CD4-positive, alpha-beta T cell treated with Interleukin-4 for 4 hours (primary cell): Measurements from ENCODE around the gene UST.
"Not testable (repeated sequence)": the region's sequence is repeated elsewhere in the genome, so short reads cannot be mapped to it uniquely, and the experiment has no call there.

Experiments
- DNase-seq: peaks from one replicate; pipeline ENCODE4 v3.0.0-alpha.2; 2020

Gene UST

DNA sequence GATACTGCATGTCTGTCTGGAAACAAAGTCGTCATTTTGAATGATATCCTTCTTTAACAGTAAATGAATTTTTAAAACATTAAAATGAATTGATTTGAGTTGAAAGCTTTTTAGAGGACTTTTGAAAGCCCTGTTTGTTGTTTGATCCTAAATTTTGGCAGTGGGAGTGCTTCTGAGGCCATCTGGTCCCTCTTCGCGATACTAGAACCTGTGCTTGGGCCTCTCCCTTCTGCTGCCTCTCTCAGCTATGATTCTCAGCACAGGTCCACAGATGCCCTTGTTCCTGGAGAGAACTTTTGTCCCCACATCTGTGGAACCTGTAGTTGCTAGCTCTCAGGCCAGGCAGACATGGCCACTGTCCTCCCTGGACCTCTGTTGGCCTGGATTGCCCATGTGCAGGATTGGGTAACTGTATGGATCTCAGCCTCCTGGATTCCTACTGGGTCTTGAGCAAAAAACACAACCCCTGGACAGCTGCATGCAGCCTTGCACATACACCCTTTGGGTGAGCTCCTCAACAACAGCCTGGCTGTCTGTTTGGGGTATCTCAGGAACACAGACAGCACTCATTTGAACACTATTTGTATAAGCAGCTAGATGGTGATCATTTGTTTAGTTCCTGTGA, 21.9 kb downstream of the UST start:
- no peak for DNase-seq

DNA sequence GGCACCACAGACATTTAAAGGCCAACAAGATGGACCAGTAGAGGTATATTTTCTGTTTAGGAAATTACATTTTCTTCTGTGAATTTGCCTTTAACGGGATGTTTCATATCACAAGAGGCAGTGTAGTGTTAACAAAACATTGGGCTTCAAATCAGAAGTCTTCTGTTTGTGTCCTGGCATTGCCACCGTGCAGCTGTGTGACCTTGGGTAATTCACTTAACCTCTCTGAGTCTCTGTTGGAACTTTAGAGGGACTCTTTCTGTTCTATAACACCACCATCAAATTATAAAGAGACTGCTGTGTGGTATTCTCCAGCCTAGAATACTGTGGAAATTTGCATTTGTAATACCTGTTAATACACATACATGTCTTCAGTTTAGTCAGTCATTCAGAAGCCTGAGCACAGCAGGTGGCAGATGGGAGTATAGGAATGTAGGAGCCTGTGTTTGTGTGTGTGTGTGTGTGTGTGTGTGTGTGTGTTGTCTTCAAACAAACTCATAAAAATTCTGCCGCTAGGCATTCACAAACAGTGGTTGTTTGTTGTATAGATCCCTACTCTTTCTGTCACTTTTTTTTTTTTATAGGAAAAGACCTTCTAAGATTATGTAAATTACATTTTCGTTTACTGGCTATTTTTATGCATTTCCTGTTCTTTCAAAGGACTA, 22.6 kb downstream of the UST start:
- DNase-seq: no peak

DNA sequence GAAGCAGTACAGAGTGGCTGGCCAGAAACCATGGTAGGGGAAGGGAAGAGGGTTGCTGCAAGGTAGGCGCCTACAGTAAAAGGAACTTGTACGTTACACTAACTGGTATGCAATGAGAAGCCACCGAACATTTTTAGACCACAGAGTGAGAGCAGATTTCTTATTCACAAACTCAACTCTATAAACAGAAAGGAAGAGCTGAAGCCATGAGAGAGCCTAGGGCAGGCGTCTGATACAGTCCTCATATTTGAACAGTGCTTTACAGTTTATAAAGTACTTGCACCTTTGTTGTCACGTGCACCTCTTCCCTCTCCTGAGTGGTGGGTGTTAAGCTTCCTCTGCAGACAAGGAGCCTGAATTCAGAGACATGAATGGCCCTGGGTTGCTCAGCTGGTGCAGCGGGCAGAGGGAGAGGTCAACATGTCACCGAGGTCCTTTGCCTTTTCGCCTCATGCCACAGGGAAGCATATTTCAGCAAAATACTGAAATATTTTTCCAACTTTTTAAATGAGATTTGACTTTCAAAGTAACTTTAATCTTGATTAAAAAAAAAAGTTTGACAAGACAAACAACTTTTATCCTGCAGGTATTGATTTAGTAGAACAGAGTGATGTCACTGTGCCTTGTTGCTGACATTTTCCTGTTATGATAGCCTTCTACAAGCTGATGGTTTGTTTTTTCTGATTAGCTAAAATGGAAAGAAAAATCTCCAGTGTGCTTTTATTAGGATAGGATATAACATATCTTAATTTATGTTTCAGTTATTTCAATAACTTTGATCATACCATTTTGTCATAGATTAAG, 23.8 kb downstream of the UST start:
- DNase-seq: no peak

DNA sequence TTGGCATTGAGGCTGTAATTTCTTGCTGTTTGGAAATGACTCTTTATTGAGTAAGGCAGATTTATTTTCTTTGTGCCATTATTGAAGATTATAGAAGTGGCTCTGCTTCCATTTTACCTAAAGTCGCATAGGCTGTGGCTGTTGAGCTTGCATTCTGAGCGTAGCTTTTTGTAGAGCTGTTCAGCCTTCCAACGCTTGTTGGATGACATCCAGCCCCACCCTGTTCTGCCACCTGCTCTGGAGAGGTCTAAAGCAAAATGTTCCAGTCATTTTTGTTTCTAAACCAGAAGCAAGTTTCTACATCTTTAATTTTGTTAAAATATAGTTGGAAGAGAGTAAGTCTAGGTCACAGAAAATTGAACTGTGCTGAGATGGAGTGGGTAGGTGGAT, 24.4 kb downstream of the UST start:
- no peak for DNase-seq

DNA sequence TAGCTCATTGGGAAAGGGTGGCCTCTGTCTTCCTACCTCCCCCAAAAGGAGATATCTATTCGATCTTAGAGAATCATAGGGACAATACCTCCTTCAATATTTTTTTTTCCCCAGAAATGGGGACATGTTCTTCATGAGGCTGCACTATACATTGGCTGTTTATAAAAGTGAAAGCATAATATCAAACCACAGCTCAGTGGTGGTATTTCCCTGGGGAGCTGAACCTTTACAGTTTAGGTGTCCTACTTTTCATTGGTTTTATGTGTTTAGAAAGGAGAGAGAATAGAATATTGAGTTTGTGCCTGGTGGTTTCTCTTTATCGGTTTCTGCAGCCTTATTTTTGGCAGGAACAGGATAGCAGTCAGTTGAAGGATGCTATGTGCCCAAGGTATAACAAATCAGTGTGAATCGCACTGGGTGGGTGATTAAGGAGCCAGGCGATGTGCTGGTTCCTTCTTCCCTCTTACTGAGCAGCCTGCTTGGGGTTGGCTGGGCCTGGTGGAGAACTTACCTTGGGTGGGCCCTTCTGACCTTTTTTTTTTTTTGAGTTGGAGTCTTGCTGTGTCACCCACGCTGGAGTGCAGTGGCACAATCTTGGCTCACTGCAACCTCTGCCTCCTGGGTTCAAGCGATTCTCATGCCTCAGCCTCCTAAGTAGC, 25.2 kb downstream of the UST start:
- DNase-seq: no peak

DNA sequence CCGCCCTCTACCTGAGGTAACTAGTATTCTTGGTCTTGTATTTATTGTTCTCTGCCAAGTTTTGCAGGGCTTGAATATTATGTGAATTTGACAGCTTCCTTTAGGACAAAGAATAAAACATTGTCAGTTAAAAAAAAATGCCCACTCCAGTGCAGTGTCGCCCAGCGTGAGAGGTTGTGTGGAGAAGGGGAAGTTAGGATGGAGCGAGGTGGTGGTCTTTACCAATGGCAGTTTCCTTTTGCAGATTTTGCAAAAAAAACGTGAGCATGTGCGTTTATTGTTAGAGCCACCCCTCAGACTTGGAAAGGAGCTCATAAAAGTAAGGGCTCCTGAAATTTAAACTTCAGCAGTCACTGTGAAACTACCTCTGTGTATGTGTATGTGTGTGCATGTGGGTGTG, 28.3 kb downstream of the UST start:
- no peak for DNase-seq

DNA sequence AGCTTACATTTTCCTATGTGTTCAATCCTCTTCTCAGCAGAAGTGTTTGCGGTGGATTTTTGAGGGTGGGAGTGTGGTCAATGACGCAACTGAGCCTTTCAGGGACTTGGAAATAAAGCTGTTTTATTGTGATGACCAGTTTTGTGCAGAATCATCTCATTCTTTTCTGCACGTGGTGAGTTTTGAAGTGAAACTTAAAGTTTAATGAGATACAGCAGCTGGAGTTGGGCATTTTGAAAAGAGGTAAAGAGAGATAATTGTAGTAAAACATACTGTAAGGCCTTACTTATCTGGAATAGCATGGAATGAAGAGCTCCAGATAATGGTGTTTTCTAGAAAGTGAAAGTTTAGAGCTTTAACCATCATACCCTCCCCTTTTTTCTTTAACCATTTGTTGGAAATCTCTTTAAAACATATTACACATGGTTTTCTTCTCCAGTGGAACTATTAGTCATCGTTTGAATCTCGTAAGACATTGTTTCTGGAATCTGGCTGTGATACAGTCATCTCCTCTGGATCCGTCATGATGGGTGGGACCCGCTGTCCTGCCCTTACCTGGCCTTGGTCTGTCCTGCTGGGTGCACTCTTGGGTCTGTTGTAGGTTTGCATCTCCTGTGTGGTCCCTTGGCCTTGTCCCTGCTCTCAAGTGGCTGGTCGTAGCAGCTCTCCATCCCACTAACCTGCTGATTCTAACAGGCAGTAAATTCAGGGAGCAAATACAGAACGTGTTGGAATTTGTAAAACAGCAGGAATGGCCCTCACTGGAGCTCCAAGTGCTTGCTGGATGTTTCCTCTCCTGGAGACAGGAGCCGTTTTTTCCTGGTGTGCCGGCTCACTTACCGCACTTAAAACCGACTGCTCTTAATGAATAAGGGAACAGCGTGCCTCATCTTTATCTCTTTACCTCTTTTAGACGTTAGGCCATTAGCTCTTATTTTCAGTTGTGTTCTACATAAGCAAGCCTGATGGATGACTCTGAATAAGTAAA, 29.8 kb downstream of the UST start:
- DNase-seq: no peak

DNA sequence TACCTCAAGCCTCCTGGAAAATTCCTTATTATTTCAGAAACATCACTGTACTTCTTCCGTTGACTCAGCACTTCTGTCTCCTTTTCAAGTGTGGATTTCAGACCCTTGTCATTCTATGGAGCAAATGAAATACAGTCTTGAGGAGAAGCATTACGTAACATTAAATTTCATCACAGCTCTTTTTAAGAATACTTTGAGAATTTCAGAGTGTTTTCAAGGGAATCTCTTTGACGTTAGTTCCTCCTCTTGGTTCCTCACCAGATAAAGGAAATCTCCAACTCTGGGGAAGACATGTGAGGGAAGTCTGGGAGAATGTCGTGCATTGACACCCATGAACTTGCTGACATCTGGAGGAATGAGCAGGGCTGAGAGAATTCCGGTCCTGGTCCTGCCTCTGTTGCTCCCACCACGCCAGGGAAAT, 32.3 kb downstream of the UST start:
- DNase-seq: no peak

DNA sequence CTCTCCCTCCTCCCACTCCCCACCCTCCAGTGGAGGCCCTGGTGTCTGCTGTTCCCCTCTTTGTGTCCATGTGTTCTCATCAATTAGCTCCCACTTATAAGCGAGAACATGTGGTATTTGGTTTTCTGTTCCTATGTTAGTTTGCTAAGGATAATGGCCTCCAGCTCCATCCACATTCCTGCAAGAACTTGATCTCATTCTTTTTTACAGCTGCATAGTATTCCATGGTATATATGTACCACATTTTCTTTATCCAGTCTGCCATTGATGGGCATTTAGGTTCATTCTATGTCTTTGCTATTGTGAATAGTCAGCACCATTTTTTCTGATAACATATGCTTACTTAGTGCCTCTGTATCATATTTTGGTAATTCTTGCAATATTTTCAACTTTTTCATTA, 33.6 kb downstream of the UST start:
- not testable (repeated sequence) for DNase-seq

DNA sequence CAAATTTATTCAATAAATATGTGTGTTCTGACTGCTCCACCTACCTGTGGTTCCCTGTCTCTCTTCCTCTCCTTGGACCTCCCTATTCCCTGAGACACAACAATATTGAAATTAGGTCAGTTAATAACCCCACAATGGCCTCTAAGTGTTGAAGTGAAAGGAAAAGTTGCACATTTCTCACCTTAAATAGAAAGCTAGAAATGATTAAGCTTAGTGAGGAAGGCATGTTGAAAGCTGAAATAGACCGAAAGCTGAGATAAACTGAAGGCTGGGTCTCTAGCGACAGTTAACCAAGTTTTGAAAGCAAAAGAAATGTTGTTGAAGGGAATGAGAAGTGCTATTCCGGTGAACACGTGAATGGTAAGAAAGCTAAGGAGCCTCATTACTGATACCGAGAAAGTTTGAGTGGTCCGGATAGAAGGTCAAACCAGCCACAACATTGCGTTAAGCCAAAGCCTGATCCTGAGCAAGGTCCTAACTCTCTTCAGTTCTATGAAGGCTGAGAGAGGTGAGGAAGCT, 34.1 kb downstream of the UST start:
- DNase-seq: no peak

DNA sequence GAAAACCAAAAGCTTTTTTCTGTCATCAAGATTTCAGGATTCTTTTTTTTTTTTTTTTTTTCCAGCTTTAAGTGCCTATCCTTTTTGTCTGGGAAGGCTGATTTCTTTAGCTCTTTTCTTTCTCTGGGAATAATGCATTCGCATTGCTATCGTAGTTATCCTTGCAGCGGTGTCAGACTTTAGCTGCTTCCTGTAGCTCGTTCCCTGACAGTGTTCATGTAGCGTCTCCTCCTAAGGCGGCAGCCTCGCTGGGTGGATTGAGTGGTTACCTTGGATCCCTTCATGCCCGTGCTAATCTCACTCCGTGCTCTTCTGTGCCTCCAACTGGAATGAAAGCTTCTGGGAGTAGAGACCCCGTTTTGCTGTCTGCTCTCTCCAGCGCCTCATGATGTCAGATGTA, 43.1 kb downstream of the UST start:
- DNase-seq: no peak

DNA sequence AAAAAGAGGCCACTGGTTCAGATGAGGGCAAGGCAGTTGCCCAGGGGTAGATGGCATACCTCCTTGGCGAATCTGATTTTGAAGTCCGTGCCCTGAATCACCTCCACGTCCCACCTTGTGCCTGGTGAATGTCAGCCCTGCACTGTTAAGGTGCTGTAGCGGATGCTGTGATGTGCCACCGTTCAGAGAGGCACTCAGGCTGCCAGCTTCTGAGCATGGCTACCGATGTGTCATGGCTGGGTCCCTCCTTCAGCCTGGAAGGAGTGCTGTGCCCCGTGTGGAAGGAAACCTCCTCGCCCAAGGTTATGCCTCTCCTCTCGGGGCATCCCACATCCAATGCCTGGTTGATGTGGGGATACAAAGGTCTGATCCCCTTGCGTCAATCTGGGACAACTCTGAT, 43.6 kb downstream of the UST start:
- DNase-seq: no peak

DNA sequence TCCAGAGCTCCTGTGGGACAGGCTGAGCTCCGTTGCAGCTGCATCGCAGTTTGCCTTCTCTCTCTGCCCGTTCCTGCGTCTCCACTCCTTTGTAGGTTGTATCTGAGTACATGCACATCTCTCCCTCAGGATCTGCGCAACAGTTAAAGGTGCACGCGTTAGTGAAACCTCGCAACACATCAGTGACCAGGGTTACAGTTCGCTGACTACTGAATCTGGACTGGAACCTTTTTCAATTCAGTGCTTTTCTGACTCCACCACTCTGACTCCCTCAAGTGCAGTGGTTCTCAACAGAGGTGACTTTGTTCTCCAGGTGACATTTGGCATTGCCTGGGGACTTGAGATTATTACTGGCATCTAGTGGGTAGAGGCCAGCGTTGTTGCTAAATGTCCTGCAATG, 44.0 kb downstream of the UST start:
- no peak for DNase-seq

DNA sequence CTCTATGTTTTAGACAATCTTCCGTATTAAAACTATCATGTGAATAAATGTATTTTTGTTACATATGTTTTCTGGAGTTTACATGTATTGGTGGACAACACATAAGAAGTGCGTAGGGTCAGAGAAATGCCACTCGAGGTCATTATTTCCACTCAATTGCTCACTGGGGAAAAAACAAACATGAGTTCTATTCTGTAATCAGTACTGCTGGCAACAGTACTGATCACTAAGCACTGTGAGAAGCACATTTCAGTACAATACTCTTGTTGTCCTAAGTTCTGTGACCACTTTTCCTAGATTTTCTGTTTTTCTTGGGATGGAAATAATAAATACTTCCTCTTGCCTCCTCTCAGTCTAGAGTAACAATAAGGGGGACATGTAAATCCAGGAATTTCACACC, 44.5 kb downstream of the UST start:
- DNase-seq: no peak

DNA sequence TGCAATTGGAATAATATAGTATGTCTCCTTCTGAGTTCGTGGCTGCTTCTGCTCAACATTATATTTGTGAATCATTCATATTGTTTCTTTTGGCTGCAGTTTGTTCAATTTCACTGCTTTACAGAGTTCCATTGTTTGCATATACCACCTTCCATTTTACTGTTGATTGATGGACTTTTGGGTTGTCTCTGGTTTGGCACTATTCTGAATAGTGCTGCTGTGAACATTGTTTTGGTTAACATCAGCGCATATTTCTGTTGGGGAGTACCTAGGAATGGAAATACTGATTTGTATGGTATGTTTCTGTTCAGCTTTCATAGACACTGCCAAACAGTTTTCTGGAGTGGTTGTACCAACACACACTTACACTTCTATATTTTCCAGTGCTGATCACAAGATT, 46.9 kb downstream of the UST start:
- no peak for DNase-seq

DNA sequence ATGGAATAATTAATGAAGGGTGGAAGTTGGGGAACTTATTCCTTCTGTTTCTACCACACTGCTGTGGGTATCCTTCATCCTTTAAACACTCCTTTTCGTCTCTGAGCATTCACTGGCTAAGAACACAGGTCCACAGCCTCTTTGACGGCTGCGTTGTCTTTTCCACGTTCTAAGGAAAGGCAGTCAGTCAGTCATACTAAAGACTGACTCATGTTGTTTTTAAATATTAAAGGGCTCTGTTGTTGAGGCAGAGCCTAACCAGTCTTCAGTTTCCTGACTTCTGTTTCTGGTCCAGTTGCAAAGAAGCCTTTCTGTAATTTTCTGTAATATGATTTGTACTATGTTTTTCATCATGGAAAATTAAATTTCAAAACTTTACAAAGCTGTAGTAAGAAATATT, 48.0 kb downstream of the UST start:
- DNase-seq: no peak

DNA sequence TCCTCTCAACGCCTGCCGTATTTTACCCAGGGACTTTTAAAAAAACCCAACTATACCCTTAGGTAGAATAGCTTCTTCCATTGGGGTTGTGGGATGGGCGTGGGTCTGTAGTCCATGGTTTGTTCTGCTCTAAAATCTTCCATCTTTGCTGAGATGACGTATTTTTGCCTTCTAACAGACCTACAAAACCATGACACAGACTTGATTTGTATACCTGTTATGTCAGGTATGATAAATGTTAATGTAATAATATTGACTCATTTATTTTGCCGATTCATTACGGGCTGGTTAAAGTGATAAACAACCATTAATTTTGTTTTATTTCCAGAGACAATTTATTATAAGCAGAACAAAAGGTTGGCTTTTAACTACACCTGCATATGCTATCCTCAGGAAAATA, 48.7 kb downstream of the UST start:
- DNase-seq: no peak

DNA sequence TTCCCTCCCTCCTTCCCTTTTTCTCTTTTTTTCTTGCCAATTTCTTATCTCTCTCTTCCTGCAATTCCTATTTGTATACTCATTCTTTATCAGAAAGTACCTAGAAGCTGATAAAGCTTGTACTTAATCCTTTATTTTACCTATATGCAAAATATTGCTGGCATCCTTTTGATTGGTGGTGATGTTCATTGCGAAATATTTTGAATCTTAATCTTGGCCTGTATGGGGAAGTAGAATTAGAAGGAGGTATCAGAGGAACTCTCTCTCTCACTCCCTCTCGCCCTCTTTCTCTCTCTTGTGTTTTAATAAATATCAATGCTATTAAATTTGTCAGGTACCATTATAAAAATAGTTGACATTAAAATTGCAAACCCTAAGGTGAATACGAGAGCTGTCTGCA, 52.8 kb downstream of the UST start:
- DNase-seq: no peak

DNA sequence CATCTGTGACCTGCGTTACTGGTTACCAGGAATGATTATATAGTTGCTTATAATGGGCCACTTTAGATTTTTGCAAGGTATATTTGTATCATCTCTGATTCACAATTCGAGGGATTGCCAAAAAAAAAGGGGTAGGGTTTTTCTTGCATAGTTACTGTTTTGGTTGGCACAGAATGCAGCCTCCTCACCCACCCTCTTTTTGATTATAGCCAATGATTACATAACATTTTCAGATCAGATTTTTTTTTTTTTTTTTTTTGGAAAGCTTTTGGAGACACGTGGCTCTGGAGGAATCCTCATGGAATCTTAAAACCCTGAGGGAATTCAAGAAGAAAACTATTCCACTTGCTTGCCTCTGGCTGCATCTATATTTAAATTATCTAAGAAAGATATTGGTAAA, 53.7 kb downstream of the UST start:
- DNase-seq: no peak

DNA sequence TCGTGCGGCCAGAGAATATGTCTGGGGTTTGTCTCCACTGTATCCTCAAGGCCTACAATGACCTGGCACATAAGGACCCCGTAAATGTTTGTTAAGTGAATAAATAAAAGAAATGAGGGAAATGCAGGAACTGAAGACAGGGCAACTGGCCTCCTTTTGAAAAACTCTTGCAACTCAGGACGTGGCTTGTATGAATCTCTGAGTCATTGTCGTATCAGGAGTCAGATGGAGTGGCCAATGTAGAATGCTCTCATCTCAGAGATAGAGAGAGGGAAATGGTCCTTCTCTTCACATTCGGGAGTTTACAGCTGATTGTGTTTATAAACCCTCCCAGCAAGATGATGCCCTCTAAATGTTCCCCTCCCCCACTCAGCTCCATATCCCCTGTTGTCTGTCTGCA, 57.1 kb downstream of the UST start:
- DNase-seq: no peak

DNA sequence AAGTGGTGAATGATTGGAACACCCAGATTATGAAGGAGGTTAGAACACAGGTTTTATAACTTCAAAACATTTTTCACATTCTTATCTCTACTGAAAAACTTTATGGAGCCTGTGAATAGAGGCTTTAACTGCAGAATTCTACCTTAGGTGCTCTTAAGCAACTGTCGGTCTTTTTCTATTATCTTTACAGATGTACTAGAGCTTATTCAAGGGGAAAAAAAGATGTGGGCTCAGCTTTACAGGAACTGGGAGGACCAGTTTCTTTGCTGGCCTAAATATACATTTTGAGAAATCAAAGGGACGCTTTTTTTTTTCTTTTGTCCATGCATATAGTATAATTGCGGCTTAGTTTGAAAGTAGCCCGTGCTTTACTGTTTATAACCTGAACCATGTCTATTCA, 58.9 kb downstream of the UST start:
- DNase-seq: no peak

DNA sequence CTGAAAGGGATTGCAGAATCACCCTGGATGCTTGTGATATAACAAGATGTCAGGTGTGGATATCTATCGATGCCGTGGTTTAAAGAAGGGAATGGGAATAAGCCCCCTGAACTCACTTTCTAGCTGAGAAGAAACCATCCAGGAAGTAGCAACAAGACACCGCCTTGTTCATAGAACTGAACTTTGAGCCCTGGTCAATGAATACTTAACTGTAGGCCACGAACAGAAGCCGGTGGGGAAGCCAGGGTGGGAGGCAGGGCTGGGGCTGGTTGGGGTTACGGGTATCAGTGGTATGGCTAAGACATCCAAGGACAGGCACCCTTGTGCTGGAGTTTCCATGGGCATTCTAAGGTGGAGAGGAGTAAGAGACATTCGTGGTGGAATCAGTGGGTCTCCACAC, 61.0 kb downstream of the UST start:
- no peak for DNase-seq
